OCI-LY7 (cell line): ENCODE data around the gene NDP.

ENCODE experiments used
- EZH2phosphoT487 ChIP-seq: fragments of 200-600 bp; sonication (generic); IDR thresholded peaks from 2 replicates; pipeline ENCODE4 v1.6.1; 2018; ENCODE audit warnings: low read depth, borderline replicate concordance, mild to moderate bottlenecking, mixed run types, antibody characterized with exemption, low read length, moderate library complexity, mixed read lengths
- TF ChIP-seq, protein P1 (sequence below): fragments of 200-600 bp; sonication (generic); conservative IDR thresholded peaks from 2 replicates; pipeline ENCODE4 v1.5.1; 2014; ENCODE audit warnings: mild to moderate bottlenecking, antibody characterized with exemption, low read length, moderate library complexity, mixed read lengths

DNA sequence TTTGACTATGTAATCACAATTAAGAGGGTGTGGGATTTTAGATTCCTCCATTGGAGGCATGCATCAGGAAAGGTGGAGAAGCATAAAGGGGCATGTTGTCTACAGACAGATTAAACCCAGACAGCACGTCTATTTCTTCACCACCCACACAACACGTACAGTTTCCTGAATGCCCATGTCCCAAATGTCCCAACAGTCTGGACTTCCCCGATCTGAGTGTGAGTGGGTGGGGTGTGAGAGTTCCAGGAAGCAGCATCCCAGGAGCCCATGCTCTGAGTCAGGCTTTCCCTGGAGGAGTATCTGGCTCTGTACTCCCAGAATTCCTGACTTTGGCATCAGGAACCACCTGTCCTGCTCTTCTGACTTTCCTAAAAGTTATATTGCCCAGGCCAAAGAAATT, 30.8 kb upstream of the NDP start:
- TF ChIP-seq, protein P1, sequence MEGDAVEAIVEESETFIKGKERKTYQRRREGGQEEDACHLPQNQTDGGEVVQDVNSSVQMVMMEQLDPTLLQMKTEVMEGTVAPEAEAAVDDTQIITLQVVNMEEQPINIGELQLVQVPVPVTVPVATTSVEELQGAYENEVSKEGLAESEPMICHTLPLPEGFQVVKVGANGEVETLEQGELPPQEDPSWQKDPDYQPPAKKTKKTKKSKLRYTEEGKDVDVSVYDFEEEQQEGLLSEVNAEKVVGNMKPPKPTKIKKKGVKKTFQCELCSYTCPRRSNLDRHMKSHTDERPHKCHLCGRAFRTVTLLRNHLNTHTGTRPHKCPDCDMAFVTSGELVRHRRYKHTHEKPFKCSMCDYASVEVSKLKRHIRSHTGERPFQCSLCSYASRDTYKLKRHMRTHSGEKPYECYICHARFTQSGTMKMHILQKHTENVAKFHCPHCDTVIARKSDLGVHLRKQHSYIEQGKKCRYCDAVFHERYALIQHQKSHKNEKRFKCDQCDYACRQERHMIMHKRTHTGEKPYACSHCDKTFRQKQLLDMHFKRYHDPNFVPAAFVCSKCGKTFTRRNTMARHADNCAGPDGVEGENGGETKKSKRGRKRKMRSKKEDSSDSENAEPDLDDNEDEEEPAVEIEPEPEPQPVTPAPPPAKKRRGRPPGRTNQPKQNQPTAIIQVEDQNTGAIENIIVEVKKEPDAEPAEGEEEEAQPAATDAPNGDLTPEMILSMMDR: no peak
- no peak for TF ChIP-seq EZH2phosphoT487
